Suprapubic skin (tissue), 4 donors: ENCODE results near the gene SYDE2. TPM values are rescaled to one million over a fixed set of nuclear protein-coding genes. Genes with fewer than 3 reads are reported as not detected.

ENCODE experiments used
- DNase-seq, 2 donors: peaks; one replicate each; pipeline ENCODE4 v3.0.0-alpha.2; 2019; ENCODE audit warnings: low spot score in 2 of 2
- H3K27ac ChIP-seq: fragments of 200-600 bp; sonication (generic); one replicate; pipeline ENCODE4 v1.5.1; 2019
- H3K27me3 ChIP-seq: fragments of 200-600 bp; sonication (generic); one replicate; pipeline ENCODE4 v1.5.1; 2019
- H3K36me3 ChIP-seq: fragments of 200-600 bp; sonication (generic); one replicate; pipeline ENCODE4 v1.5.1; 2019
- H3K4me1 ChIP-seq: fragments of 200-600 bp; sonication (generic); one replicate; pipeline ENCODE4 v1.5.1; 2019
- H3K4me3 ChIP-seq: fragments of 200-600 bp; sonication (generic); one replicate; pipeline ENCODE4 v1.5.1; 2019; ENCODE audit warnings: mild to moderate bottlenecking
- H3K9me3 ChIP-seq: fragments of 200-600 bp; sonication (generic); one replicate; pipeline ENCODE4 v1.5.1; 2019
- EP300 ChIP-seq: sonication (generic); formaldehyde crosslinking; IDR thresholded peaks from one replicate; pipeline ENCODE4 v1.6.1; 2017; ENCODE audit warnings: antibody characterized with exemption
- POLR2A ChIP-seq, 2 donors: fragments of 450-650 bp; IDR thresholded peaks; one replicate each; pipeline ENCODE4 v1.6.1; 2017; ENCODE audit warnings: antibody characterized with exemption in 2 of 2, mild to moderate bottlenecking in 2 of 2, moderate library complexity in 2 of 2
- POLR2AphosphoS5 ChIP-seq, 3 donors: sonication (generic); formaldehyde crosslinking; IDR thresholded peaks; one replicate each; pipeline ENCODE4 v1.6.1; 2017; ENCODE audit warnings: antibody characterized with exemption in 3 of 3
- WGBS: methylation state at CpG from one replicate; pipeline ENCODE4 v1.1.5; 2018; 5-methylcytosine and 5-hydroxymethylcytosine counted together
- total RNA-seq, 4 donors: library from RNA; depleted of rRNA; stranded (reverse); fragments of >200 nt; gene quantifications; one replicate each; pipeline ENCODE4 v1.1.0, GENCODE V29; 2016
- TF ChIP-seq, protein P1 (sequence below), 2 donors: fragments of 200-600 bp in 1 of 2; fragments of 450-650 bp in 1 of 2; sonication (generic) in 1 of 2; IDR thresholded peaks; one replicate each; pipeline ENCODE4 v1.5.1; 2016 to 2019; ENCODE audit warnings: antibody characterized with exemption in 2 of 2, mild to moderate bottlenecking in 1 of 2, moderate library complexity in 1 of 2

Gene SYDE2
- total RNA-seq, 4 donors from 2014 or later = 5.9 to 12.6 (median 10.1) TPM

GRCh38 chr1:85178396-85178795 is 22.4 kb downstream of the SYDE2 start:
- Histone ChIP-seq H3K27me3 (no peaks in the 10 kb centered on the region), H3K4me1 (no peaks in the 10 kb centered on the region), H3K27ac (no peak overlapping the region), H3K36me3 (peaks cover 3% of the 10 kb centered on the region), H3K4me3 (no peak overlapping the region), H3K9me3 (no peaks in the 10 kb centered on the region)
- no peak for DNase-seq
- 96% methylated on average over 2 of the region's 2 CpGs for WGBS
- TF ChIP-seq POLR2AphosphoS5 (IDR thresholded peaks at IDR 0.05) = no peak
- TF ChIP-seq POLR2A (IDR thresholded peaks at IDR 0.05) = no peak
- TF ChIP-seq, protein P1, sequence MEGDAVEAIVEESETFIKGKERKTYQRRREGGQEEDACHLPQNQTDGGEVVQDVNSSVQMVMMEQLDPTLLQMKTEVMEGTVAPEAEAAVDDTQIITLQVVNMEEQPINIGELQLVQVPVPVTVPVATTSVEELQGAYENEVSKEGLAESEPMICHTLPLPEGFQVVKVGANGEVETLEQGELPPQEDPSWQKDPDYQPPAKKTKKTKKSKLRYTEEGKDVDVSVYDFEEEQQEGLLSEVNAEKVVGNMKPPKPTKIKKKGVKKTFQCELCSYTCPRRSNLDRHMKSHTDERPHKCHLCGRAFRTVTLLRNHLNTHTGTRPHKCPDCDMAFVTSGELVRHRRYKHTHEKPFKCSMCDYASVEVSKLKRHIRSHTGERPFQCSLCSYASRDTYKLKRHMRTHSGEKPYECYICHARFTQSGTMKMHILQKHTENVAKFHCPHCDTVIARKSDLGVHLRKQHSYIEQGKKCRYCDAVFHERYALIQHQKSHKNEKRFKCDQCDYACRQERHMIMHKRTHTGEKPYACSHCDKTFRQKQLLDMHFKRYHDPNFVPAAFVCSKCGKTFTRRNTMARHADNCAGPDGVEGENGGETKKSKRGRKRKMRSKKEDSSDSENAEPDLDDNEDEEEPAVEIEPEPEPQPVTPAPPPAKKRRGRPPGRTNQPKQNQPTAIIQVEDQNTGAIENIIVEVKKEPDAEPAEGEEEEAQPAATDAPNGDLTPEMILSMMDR (IDR thresholded peaks at IDR 0.05) = no peak
- no peak for TF ChIP-seq EP300

DNA sequence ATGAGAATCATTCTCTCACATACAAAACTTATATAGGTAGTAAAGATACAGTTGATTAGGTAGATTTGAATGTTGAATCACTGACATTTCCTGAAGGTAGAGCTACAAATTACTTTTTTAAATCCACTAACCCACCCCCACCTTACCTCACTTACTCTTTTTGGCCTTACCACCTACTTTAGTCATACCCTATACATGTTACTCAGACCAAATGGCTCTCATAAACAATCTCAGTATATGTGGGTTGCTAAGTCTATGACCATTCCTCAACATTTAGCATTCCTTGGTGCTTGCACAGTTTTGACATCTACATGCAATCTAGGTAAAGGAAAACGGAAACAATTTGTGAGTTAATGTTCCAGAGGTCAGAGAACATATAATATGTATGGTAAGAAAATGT is 26.3 kb downstream of the SYDE2 start:
- Histone ChIP-seq H3K9me3 (no peaks in the 10 kb centered on the region), H3K27ac (no peak overlapping the region), H3K36me3 (no peaks in the 10 kb centered on the region), H3K4me1 (no peaks in the 10 kb centered on the region), H3K27me3 (no peaks in the 10 kb centered on the region), H3K4me3 (no peak overlapping the region)
- TF ChIP-seq POLR2AphosphoS5 (IDR thresholded peaks at IDR 0.05) = no peak
- no peak for TF ChIP-seq POLR2A (IDR thresholded peaks at IDR 0.05)
- TF ChIP-seq EP300 = no peak
- TF ChIP-seq, protein P1 (IDR thresholded peaks at IDR 0.05) = no peak
- no peak for DNase-seq
- 96% methylated on average over 1 of the region's 1 CpG for WGBS

DNA sequence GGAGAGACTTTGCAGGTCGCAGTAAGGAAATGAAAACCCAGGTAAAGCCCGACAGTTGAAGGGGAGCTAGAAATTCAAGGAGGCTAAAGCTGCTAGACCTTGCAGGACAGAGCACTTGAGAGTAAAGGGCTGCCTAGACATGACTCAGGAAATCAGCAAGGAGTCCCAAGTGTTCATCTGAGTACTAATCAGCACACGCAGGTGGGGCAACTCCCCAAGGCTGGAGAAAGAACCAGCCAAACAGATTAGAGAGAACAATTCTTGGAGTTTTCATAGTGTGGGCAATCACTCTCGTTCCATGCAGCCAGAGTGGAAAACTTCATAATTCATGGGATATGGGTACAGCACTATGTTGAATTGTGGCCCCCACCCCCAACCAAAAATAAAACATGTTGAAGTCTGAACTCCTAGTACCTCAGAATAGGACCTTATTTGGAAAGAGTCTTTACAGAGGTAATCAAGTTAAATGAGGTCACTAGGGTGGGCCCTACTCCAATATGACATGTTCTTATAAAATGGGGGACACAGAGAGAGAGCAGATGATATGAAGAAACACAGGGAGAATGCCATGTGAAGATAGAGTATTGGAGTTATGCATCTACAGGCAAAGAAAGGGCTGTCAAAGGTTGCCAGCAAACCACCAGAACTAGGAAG is 28.0 kb downstream of the SYDE2 start:
- DNase-seq = no peak
- Histone ChIP-seq H3K36me3 (no peaks in the 10 kb centered on the region), H3K27ac (no peak overlapping the region), H3K9me3 (no peaks in the 10 kb centered on the region), H3K27me3 (no peaks in the 10 kb centered on the region), H3K4me1 (no peaks in the 10 kb centered on the region), H3K4me3 (no peak overlapping the region)
- no peak for TF ChIP-seq POLR2A (IDR thresholded peaks at IDR 0.05)
- no peak for TF ChIP-seq EP300
- no peak for TF ChIP-seq POLR2AphosphoS5 (IDR thresholded peaks at IDR 0.05)
- TF ChIP-seq, protein P1 (IDR thresholded peaks at IDR 0.05) = no peak
- 84% methylated on average over 4 of the region's 4 CpGs for WGBS

DNA sequence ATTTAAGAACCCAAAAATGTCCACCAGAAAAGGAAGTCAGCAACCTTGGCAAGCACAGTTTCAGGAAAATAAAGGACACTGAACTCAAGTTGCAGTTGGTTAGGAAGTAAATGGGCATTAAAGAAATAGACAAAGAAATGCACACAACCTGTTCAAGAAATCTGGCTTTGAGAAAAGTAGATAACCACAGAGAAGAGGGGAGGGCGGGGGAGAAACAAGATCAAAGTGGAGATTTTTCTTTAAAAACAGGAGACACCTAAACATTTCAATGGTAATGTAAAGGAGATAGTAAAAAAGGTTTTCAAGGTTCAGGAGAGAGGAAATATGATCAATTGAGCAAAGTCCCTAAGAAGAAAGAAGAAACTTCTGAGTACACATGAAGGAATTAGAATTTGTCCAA is 29.1 kb downstream of the SYDE2 start:
- Histone ChIP-seq H3K27ac (no peak overlapping the region), H3K27me3 (no peaks in the 10 kb centered on the region), H3K9me3 (no peaks in the 10 kb centered on the region), H3K4me1 (no peaks in the 10 kb centered on the region), H3K36me3 (no peaks in the 10 kb centered on the region), H3K4me3 (no peak overlapping the region)
- 93% methylated on average over 1 of the region's 1 CpG for WGBS
- TF ChIP-seq, protein P1 (IDR thresholded peaks at IDR 0.05) = no peak
- TF ChIP-seq POLR2A (IDR thresholded peaks at IDR 0.05) (no peak), POLR2AphosphoS5 (IDR thresholded peaks at IDR 0.05) (no peak), EP300 (no peak)
- DNase-seq = no peak

- no peak for TF ChIP-seq POLR2AphosphoS5 (IDR thresholded peaks at IDR 0.05)
- TF ChIP-seq, protein P1 (IDR thresholded peaks at IDR 0.05) = no peak
- no peak for TF ChIP-seq EP300
- TF ChIP-seq POLR2A (IDR thresholded peaks at IDR 0.05) = no peak
- Histone ChIP-seq H3K27ac (no peak overlapping the region), H3K9me3 (no peaks in the 10 kb centered on the region)
Observed at GRCh38 chr1:85168884-85169283, 31.9 kb downstream of the SYDE2 start.

More at GRCh38 chr1:85168884-85169283, 31.9 kb downstream of the SYDE2 start:
- Histone ChIP-seq H3K4me1 (no peaks in the 10 kb centered on the region), H3K27me3 (no peaks in the 10 kb centered on the region), H3K4me3 (no peak overlapping the region), H3K36me3 (no peaks in the 10 kb centered on the region)
- DNase-seq = no peak
- 95% methylated on average over 1 of the region's 1 CpG for WGBS
